Body of pancreas (tissue), 4 donors: Measurements from ENCODE around the gene ATOH8.

Experiments used
- POLR2A ChIP-seq, 3 donors: fragments of 450-650 bp; IDR thresholded peaks; one replicate each; pipeline ENCODE4 v1.6.1; 2016; ENCODE audit warnings: antibody characterized with exemption in 3 of 3, mild to moderate bottlenecking in 2 of 3
- TF ChIP-seq, protein P1 (sequence below), 7 experiments: fragments of 450-650 bp in 4 of 7; fragments of 200-600 bp in 3 of 7; sonication (generic) in 3 of 7; IDR thresholded peaks; one replicate each; pipeline ENCODE4 v1.5.1; 2016 to 2019; ENCODE audit warnings: antibody characterized with exemption in 7 of 7

DNA sequence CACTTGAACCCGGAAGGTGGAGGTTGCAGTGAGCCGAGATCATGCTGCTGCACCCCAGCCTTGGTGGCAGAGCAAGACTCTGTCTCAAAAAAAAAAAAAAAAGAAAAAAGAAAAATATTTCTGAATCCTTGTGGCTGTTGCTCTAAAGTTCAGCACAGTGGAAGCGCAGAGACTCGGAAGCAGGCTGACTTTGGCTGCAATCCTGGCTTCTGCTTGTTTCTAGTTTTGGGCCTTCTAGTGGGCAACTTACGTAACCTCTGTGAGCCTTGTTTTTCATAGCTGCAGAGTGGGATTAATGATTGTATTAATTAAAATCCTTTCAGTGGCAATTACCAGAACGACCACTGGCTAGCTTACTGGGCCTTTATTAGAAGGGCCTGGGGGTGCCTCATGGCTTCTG, 31.3 kb upstream of the ATOH8 start:
- TF ChIP-seq, protein P1, sequence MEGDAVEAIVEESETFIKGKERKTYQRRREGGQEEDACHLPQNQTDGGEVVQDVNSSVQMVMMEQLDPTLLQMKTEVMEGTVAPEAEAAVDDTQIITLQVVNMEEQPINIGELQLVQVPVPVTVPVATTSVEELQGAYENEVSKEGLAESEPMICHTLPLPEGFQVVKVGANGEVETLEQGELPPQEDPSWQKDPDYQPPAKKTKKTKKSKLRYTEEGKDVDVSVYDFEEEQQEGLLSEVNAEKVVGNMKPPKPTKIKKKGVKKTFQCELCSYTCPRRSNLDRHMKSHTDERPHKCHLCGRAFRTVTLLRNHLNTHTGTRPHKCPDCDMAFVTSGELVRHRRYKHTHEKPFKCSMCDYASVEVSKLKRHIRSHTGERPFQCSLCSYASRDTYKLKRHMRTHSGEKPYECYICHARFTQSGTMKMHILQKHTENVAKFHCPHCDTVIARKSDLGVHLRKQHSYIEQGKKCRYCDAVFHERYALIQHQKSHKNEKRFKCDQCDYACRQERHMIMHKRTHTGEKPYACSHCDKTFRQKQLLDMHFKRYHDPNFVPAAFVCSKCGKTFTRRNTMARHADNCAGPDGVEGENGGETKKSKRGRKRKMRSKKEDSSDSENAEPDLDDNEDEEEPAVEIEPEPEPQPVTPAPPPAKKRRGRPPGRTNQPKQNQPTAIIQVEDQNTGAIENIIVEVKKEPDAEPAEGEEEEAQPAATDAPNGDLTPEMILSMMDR (IDR thresholded peaks at IDR 0.05), result no peak
- TF ChIP-seq POLR2A (IDR thresholded peaks at IDR 0.05), result no peak
